ENCODE measurements around the gene TNRC6C. TPM values are rescaled to one million over a fixed set of nuclear protein-coding genes. Genes with fewer than 3 reads are reported as not detected.
"Not testable (repeated sequence)": the region's sequence is repeated elsewhere in the genome, so short reads cannot be mapped to it uniquely, and the experiment has no call there.

TNRC6C gene
- total RNA-seq, 1 experiment from 2014 or later, result 2.7 TPM

GRCh38 chr17:77929871-77930436 lies 28.5 kb upstream of the TNRC6C start:
- DNase-seq (ENCODE audit: low spot score), result no peak
- in situ Hi-C loops (cut with HindIII; ENCODE audit: low sequenced_read_pairs), result no loop called here

- in situ Hi-C loops (cut with HindIII; ENCODE audit: low sequenced_read_pairs), result no loop called here
- no peak for DNase-seq (ENCODE audit: low spot score)
These were observed 27.4 kb upstream of the TNRC6C start for GRCh38 chr17:77930780-77931768.

- DNase-seq (ENCODE audit: low spot score), result no peak
- in situ Hi-C loops (cut with HindIII; ENCODE audit: low sequenced_read_pairs), result no loop called here
These were observed 24.6 kb upstream of the TNRC6C start for GRCh38 chr17:77933777-77934398.

- no peak for DNase-seq (ENCODE audit: low spot score)
- in situ Hi-C loops (cut with HindIII; ENCODE audit: low sequenced_read_pairs), result no loop called here
These were observed 23.4 kb upstream of the TNRC6C start for GRCh38 chr17:77935121-77935571.

- in situ Hi-C loops (cut with HindIII; ENCODE audit: low sequenced_read_pairs); DNase-seq (ENCODE audit: low spot score): not testable (repeated sequence)
These were observed 22.8 kb upstream of the TNRC6C start for GRCh38 chr17:77935744-77936143.

GRCh38 chr17:77936881-77937280 lies 21.6 kb upstream of the TNRC6C start:
- in situ Hi-C loops (cut with HindIII; ENCODE audit: low sequenced_read_pairs), result no loop called here
- DNase-seq (ENCODE audit: low spot score), result no peak

GRCh38 chr17:77941004-77941403 lies 17.5 kb upstream of the TNRC6C start:
- in situ Hi-C loops (cut with HindIII; ENCODE audit: low sequenced_read_pairs), result no loop called here

GRCh38 chr17:77942112-77942988 lies 16.2 kb upstream of the TNRC6C start:
- in situ Hi-C loops (cut with HindIII; ENCODE audit: low sequenced_read_pairs), result no loop called here
- DNase-seq (ENCODE audit: low spot score), result no peak

More at GRCh38 chr17:77941004-77941403, 17.5 kb upstream of the TNRC6C start:
- no peak for DNase-seq (ENCODE audit: low spot score)

GRCh38 chr17:77943971-77944370 lies 14.5 kb upstream of the TNRC6C start:
- in situ Hi-C loops (cut with HindIII; ENCODE audit: low sequenced_read_pairs), result no loop called here

GRCh38 chr17:77944390-77945222 lies 13.9 kb upstream of the TNRC6C start:
- DNase-seq (ENCODE audit: low spot score), result no peak
- in situ Hi-C loops (cut with HindIII; ENCODE audit: low sequenced_read_pairs), result no loop called here

More at GRCh38 chr17:77943971-77944370, 14.5 kb upstream of the TNRC6C start:
- DNase-seq (ENCODE audit: low spot score), result no peak

GRCh38 chr17:77946900-77947645 lies 11.4 kb upstream of the TNRC6C start:
- in situ Hi-C loops (cut with HindIII; ENCODE audit: low sequenced_read_pairs), result no loop called here

GRCh38 chr17:77948690-77949114 lies 9.8 kb upstream of the TNRC6C start:
- no peak for DNase-seq (ENCODE audit: low spot score)
- in situ Hi-C loops (cut with HindIII; ENCODE audit: low sequenced_read_pairs), result no loop called here

More at GRCh38 chr17:77946900-77947645, 11.4 kb upstream of the TNRC6C start:
- no peak for DNase-seq (ENCODE audit: low spot score)

- in situ Hi-C loops (cut with HindIII; ENCODE audit: low sequenced_read_pairs), result no loop called here
- DNase-seq (ENCODE audit: low spot score), result no peak
These were observed 7.4 kb upstream of the TNRC6C start for GRCh38 chr17:77951123-77951522.

- in situ Hi-C loops (cut with HindIII; ENCODE audit: low sequenced_read_pairs), result no loop called here
- DNase-seq (ENCODE audit: low spot score), result no peak
These were observed 6.1 kb upstream of the TNRC6C start for GRCh38 chr17:77952368-77952767.

GRCh38 chr17:77957235-77957856 lies 1.2 kb upstream of the TNRC6C start:
- in situ Hi-C loops (cut with HindIII; ENCODE audit: low sequenced_read_pairs), result no loop called here
- peak; percentile 61 for DNase-seq (ENCODE audit: low spot score)

- in situ Hi-C loops (cut with HindIII; ENCODE audit: low sequenced_read_pairs), result no loop called here
- DNase-seq (ENCODE audit: low spot score), result no peak
These were observed 218 bp downstream of the TNRC6C start for GRCh38 chr17:77958716-77959125.
